K562 (cell line): ENCODE data around the gene UBE2S. TPM values are rescaled to one million over a fixed set of nuclear protein-coding genes. Genes with fewer than 3 reads are reported as not detected.

Source experiments
- ATAC-seq: fragments of 200-7000 bp; cut with Tn5 transposase; 3 replicates; pipeline ENCODE4 v1.9.1; 2020; ENCODE audit warnings: moderate library complexity
- BruUV-seq: library from RNA; stranded (reverse); fragments of 400-500 nt; replicated peaks from 2 replicates; lab custom pipeline; 2021; lab: Mats Ljungman, UMichigan
- CTCF ChIA-PET: fragments of 300-600 bp; formaldehyde crosslinking; extraction: SDS; loops from one replicate; lab custom pipeline; 2021; ENCODE audit warnings: low intra/inter-chr PET ratio; lab: Yijun Ruan, JAX
- POLR2A ChIA-PET: fragments of 300-600, 350-650 bp; sonication (Branson Sonifier 250); formaldehyde crosslinking; extraction: SDS; loops from one replicate; lab custom pipeline; 2021; ENCODE audit warnings: antibody characterized with exemption, inconsistent platforms; lab: Yijun Ruan, JAX
- DNase-seq, 4 experiments: peaks; one replicate each; pipeline versions ENCODE4 v3.0.0 to v3.0.0-alpha.2; 2011 to 2018; ENCODE audit warnings: low spot score in 3 of 4, mixed read lengths in 3 of 4; ENCODE audit errors: extremely low read depth in 1 of 4
- FAIRE-seq: peaks from 2 replicates; lab custom pipeline; 2011; peaks lifted over from hg19 to GRCh38; lab: Jason Lieb, UNC
- H2AFZ ChIP-seq: 2 replicates; pipeline ENCODE4 v1.6.0; 2011; ENCODE audit warnings: low read depth, low read length, control low read depth, inconsistent platforms
- H3K27ac ChIP-seq: fragments of 200-600 bp; 3 replicates; pipeline ENCODE4 v1.8.0; 2011; ENCODE audit warnings: low read depth, mild to moderate bottlenecking, control low read depth, inconsistent platforms, low read length, moderate library complexity, mixed read lengths; ENCODE audit errors: extremely low read depth
- H3K27me3 ChIP-seq, 2 experiments: fragments of 300-600 bp in 1 of 2; 2 replicates in 1 of 2; 3 replicates in 1 of 2; pipeline versions ENCODE4 v1.6.0 to v1.8.0; 2011; ENCODE audit warnings: inconsistent platforms in 2 of 2, low read length in 2 of 2, mild to moderate bottlenecking in 1 of 2, mixed read lengths in 1 of 2, moderate library complexity in 1 of 2; ENCODE audit not compliant: control insufficient read depth in 2 of 2, insufficient read depth in 2 of 2
- H3K36me3 ChIP-seq: fragments of 300-600 bp; 3 replicates; pipeline ENCODE4 v1.8.0; 2011; ENCODE audit warnings: mild to moderate bottlenecking, low read length, inconsistent platforms; ENCODE audit not compliant: control insufficient read depth, insufficient read depth
- H3K4me1 ChIP-seq, 2 experiments: fragments of 200-600 bp in 1 of 2; replicated peaks in 1 of 2; 2 replicates in 1 of 2; 3 replicates in 1 of 2; pipeline versions ENCODE4 v1.5.1 to v1.8.0; 2011; ENCODE audit warnings: inconsistent platforms in 2 of 2, low read length in 2 of 2, mild to moderate bottlenecking in 1 of 2, mixed read lengths in 1 of 2, moderate library complexity in 1 of 2; ENCODE audit not compliant: control insufficient read depth in 2 of 2, insufficient read depth in 2 of 2
- H3K4me2 ChIP-seq: 2 replicates; pipeline ENCODE4 v1.6.1; 2011; ENCODE audit warnings: low read length, control low read depth, inconsistent platforms, mixed read lengths; ENCODE audit not compliant: insufficient read depth
- H3K4me3 ChIP-seq: fragments of 200-600 bp; sonication (generic), shearing (Covaris generic); 2 replicates; pipeline ENCODE4 v1.5.1; 2016; ENCODE audit warnings: control low read depth, inconsistent platforms
- H3K79me2 ChIP-seq: fragments of 200-600 bp; 3 replicates; pipeline ENCODE4 v1.8.0; 2011; ENCODE audit warnings: low read length, inconsistent platforms; ENCODE audit not compliant: control insufficient read depth, insufficient read depth
- H3K9ac ChIP-seq, 2 experiments: 2 replicates each; pipeline versions ENCODE4 v1.6.0 to v1.6.1; 2011; ENCODE audit warnings: low read depth in 2 of 2, low read length in 2 of 2, control low read depth in 1 of 2, inconsistent platforms in 1 of 2, mild to moderate bottlenecking in 1 of 2, mixed read lengths in 1 of 2; ENCODE audit not compliant: insufficient read depth in 1 of 2
- H3K9me1 ChIP-seq: one replicate; pipeline ENCODE4 v1.6.0; 2011; ENCODE audit warnings: inconsistent platforms, mild to moderate bottlenecking, low read length, moderate library complexity; ENCODE audit not compliant: control insufficient read depth, insufficient read depth
- H3K9me3 ChIP-seq: replicated peaks from 2 replicates; pipeline ENCODE4 v1.5.1; 2011; ENCODE audit warnings: low read depth, low read length, inconsistent platforms; ENCODE audit not compliant: control insufficient read depth, insufficient read depth
- H4K20me1 ChIP-seq: replicated peaks from 2 replicates; pipeline ENCODE4 v1.6.1; 2011; ENCODE audit warnings: low read length, inconsistent platforms, mixed read lengths; ENCODE audit not compliant: control insufficient read depth, insufficient read depth
- BCOR ChIP-seq: fragments of 450-650 bp; IDR thresholded peaks from 2 replicates; pipeline ENCODE4 v1.6.1; 2016
- ETV5 ChIP-seq: sonication (generic); formaldehyde crosslinking; IDR thresholded peaks from 2 replicates; pipeline ENCODE4 v1.4.0; 2020; ENCODE audit warnings: low read depth, mild to moderate bottlenecking, missing genetic modification reagents
- IRF2 ChIP-seq: sonication (generic); formaldehyde crosslinking; IDR thresholded peaks from 2 replicates; pipeline ENCODE4 v1.8.1; 2022; ENCODE audit warnings: mild to moderate bottlenecking, missing genetic modification reagents
- KDM1A ChIP-seq, 2 experiments: fragments of 450-650 bp; IDR thresholded peaks; 2 replicates each; pipeline ENCODE4 v1.6.1; 2016; ENCODE audit warnings: mild to moderate bottlenecking in 2 of 2
- RBM25 ChIP-seq: fragments of 200-400 bp; formaldehyde crosslinking; IDR thresholded peaks from 2 replicates; pipeline ENCODE4 v1.6.1; 2018; ENCODE audit warnings: low read length, low read depth, moderate library complexity; ENCODE audit not compliant: severe bottlenecking
- SP1 ChIP-seq: sonication (generic); formaldehyde crosslinking; IDR thresholded peaks from 2 replicates; pipeline ENCODE4 v1.8.1; 2022; ENCODE audit warnings: mild to moderate bottlenecking, missing genetic modification reagents
- ZFP36 ChIP-seq: fragments of 150-350 bp; IDR thresholded peaks from 2 replicates; pipeline ENCODE4 v1.6.1; 2018; ENCODE audit warnings: low read length, low read depth; ENCODE audit not compliant: partially characterized antibody
- WGBS: fragments of 100-300 bp; shearing (Covaris generic); methylation state at CpG from one replicate; pipeline ENCODE4 v1.1.6; 2016; ENCODE audit warnings: low coverage, mixed read lengths; ENCODE audit not compliant: insufficient coverage; ENCODE audit errors: missing lambda C conversion rate; 5-methylcytosine and 5-hydroxymethylcytosine counted together
- in situ Hi-C: fragments of 300-500 bp; cut with MboI; formaldehyde crosslinking; loops from 4 replicates; pipeline ENCODE4 v1.15.0; 2018; ENCODE audit warnings: inconsistent platforms, mixed read lengths
- intact Hi-C: fragments of 100-400 bp; cut with micrococcal nuclease; formaldehyde crosslinking; loops from 2 replicates; pipeline ENCODE4 v1.14.2; 2022
- polyA plus RNA-seq, 8 experiments: library from polyadenylated mRNA; depleted of rRNA in 4 of 8; stranded (reverse) in 5 of 8; unstranded in 3 of 8; fragments of >200 nt; fragmentation: Nextera tagmentation in 2 of 8; fragmentation: Illumina TruSeq in 1 of 8; extraction: Ambion mirVana in 2 of 8; extraction: Trizol in 1 of 8; gene quantifications; 2 replicates each; pipeline versions ENCODE4 v1.2.1 to v1.2.3, GENCODE V29; 2011 to 2014; ENCODE audit warnings: inconsistent platforms in 1 of 8, missing spikeins in 1 of 8
- total RNA-seq, 7 experiments: library from RNA; depleted of rRNA in 6 of 7; stranded (reverse); fragments of >200 nt in 6 of 7; fragmentation: Illumina TruSeq in 2 of 7; extraction: Trizol in 2 of 7; gene quantifications; 2 replicates each; pipeline versions ENCODE4 v1.2.1 to v1.2.3, GENCODE V29; 2011 to 2021; ENCODE audit warnings: low replicate concordance in 1 of 7
- TF ChIP-seq, protein P1 (sequence below): sonication (generic); formaldehyde crosslinking; IDR thresholded peaks from 2 replicates; pipeline ENCODE4 v1.5.0; 2020; ENCODE audit warnings: missing genetic modification reagents
- TF ChIP-seq, protein P2 (sequence below): sonication (generic); formaldehyde crosslinking; IDR thresholded peaks from 2 replicates; pipeline ENCODE4 v1.8.1; 2023; ENCODE audit warnings: mild to moderate bottlenecking, missing genetic modification reagents

UBE2S gene
- total and polyA plus RNA-seq, 9 of the 15 experiments (the other 6 are each of a cell fraction or from before 2014, with no cell fraction given): 1.5 to 1,305 (median 157) TPM

DNA sequence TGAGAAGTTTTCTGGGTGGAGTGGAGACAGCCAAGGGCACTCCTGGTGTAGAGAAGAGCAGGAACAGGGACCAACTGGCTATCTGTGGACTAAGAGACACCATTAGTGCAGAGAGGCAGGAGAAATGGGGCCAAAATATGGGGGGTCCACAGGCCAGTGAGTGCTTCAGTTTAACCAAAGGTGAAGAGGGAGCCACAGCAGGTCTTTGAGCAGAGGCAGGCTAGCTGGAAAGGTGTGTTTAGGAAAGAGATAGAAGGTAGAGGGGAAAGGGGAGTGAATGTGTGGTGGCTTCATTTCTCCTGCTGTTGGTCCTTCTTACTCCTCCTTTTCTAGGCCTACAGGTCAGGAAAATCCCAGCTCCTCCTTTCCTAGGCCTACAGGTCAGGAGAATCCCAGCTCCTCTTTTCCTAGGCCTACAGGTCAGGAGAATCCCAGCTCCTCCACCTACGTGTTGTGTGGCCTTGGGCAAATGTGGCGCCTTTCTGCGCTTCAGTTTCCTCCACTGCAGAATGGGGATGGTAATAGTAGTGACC, 25.0 kb downstream of the UBE2S start:
- in situ Hi-C loops: no loop called here
- intact Hi-C loops: no loop called here
- POLR2A ChIA-PET: interaction anchor here (0.8 to 12.9 kb wide), 6 partner anchors 9 to 167 kb away, joined by 3 to 195 read pairs (median 8); partner anchors contain the start of gene UBE2S

More for the DNA sequence above, 25.0 kb downstream of the UBE2S start:
- no peak for ATAC-seq
- H3K36me3 ChIP-seq: peaks cover 16% of the 10 kb centered on the region
- H3K9ac ChIP-seq: peak overlapping the region; percentile 78 to 92; a peak in 2 of 4 replicates
- WGBS: 94% methylated on average over 3 of the region's 3 CpGs
- no peaks in the 10 kb centered on the region for H3K27me3 ChIP-seq
- no peak for FAIRE-seq
- DNase-seq: no peak
- peaks cover 24 to 44% of the 10 kb centered on the region in 2 experiments for H3K4me1 ChIP-seq
- H3K4me2 ChIP-seq: peak overlapping the region; percentile 87
- no peak overlapping the region; the same call in 1 of the 2 replicates for H3K4me3 ChIP-seq
- peak overlapping the region; percentile 73 for H3K27ac ChIP-seq
- BruUV-seq: no TSS peak
- no peak overlapping the region for H2AFZ ChIP-seq
- peaks cover 15% of the 10 kb centered on the region for H4K20me1 ChIP-seq
- H3K9me3 ChIP-seq: no peaks in the 10 kb centered on the region; the same call in 1 of the 2 replicates
- CTCF ChIA-PET: no interaction called here
- no peaks in the 10 kb centered on the region for H3K9me1 ChIP-seq
- H3K79me2 ChIP-seq: peaks cover 50% of the 10 kb centered on the region
- TF ChIP-seq IRF2 (CRISPR knock-in tag) (0 out of 2 replicates have a peak, but pooled peaks have one; percentile 44), SP1 (CRISPR knock-in tag) (no peak), ZFP36 (peak; percentile 33), KDM1A (IDR thresholded peaks at IDR 0.05) (0 out of 4 replicates have a peak, but pooled peaks of 1 of the 2 experiments have one; percentile 6), ETV5 (0 out of 2 replicates have a peak, but pooled peaks have one; percentile 15), BCOR (peak; percentile 63), RBM25 (peak; percentile 80)
- TF ChIP-seq, protein P1, sequence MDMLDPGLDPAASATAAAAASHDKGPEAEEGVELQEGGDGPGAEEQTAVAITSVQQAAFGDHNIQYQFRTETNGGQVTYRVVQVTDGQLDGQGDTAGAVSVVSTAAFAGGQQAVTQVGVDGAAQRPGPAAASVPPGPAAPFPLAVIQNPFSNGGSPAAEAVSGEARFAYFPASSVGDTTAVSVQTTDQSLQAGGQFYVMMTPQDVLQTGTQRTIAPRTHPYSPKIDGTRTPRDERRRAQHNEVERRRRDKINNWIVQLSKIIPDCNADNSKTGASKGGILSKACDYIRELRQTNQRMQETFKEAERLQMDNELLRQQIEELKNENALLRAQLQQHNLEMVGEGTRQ (CRISPR knock-in tag): no peak
- TF ChIP-seq, protein P2, sequence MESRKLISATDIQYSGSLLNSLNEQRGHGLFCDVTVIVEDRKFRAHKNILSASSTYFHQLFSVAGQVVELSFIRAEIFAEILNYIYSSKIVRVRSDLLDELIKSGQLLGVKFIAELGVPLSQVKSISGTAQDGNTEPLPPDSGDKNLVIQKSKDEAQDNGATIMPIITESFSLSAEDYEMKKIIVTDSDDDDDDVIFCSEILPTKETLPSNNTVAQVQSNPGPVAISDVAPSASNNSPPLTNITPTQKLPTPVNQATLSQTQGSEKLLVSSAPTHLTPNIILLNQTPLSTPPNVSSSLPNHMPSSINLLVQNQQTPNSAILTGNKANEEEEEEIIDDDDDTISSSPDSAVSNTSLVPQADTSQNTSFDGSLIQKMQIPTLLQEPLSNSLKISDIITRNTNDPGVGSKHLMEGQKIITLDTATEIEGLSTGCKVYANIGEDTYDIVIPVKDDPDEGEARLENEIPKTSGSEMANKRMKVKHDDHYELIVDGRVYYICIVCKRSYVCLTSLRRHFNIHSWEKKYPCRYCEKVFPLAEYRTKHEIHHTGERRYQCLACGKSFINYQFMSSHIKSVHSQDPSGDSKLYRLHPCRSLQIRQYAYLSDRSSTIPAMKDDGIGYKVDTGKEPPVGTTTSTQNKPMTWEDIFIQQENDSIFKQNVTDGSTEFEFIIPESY (CRISPR knock-in tag): 0 out of 2 replicates have a peak, but pooled peaks have one; percentile 43
